Cardiac muscle cell (in vitro differentiated cells and primary cell): ENCODE data around the gene LTA4H. TPM values are rescaled to one million over a fixed set of nuclear protein-coding genes. Genes with fewer than 3 reads are reported as not detected.
A peak's percentile ranks its signal among the peaks of the same experiment; 100 is the strongest.

ENCODE experiments used
- DNase-seq, 2 donors: peaks; one replicate each; pipeline versions ENCODE4 v3.0.0 to v3.0.0-alpha.2; 2010 to 2017; ENCODE audit warnings: low read depth in 1 of 2, low spot score in 1 of 2
- H3K27ac ChIP-seq: fragments of 200-600 bp; sonication (generic); 2 replicates; pipeline ENCODE4 v1.5.1; 2016
- H3K27me3 ChIP-seq: fragments of 200-600 bp; sonication (generic); 2 replicates; pipeline ENCODE4 v1.6.0; 2016; ENCODE audit warnings: control low read depth
- H3K36me3 ChIP-seq: fragments of 200-600 bp; sonication (generic); 2 replicates; pipeline ENCODE4 v1.5.1; 2016; ENCODE audit warnings: control low read depth
- H3K4me1 ChIP-seq: fragments of 200-600 bp; sonication (generic); 2 replicates; pipeline ENCODE4 v1.8.1; 2017; ENCODE audit warnings: low read depth, mild to moderate bottlenecking, mixed run types
- H3K4me3 ChIP-seq: fragments of 200-600 bp; sonication (generic); 2 replicates; pipeline ENCODE4 v1.5.1; 2016; ENCODE audit warnings: mild to moderate bottlenecking
- H3K9me3 ChIP-seq: fragments of 200-600 bp; sonication (generic); 2 replicates; pipeline ENCODE4 v1.5.1; 2017; ENCODE audit warnings: low read depth, mild to moderate bottlenecking, control low read depth
- polyA plus RNA-seq: library from polyadenylated mRNA; unstranded; fragments of >200 nt; fragmentation: Nextera tagmentation; extraction: Ambion mirVana; gene quantifications from 2 replicates; pipeline ENCODE4 v1.2.1, GENCODE V29; 2016
- total RNA-seq: library from RNA; depleted of rRNA; stranded (reverse); fragments of >200 nt; gene quantifications from 2 replicates; pipeline ENCODE4 v1.2.3, GENCODE V29; 2016
- TF ChIP-seq, protein P1 (sequence below): IDR thresholded peaks from 2 replicates; pipeline ENCODE4 v1.5.1; 2012; ENCODE audit warnings: low read depth, mild to moderate bottlenecking, low read length

The LTA4H gene
- total and polyA plus RNA-seq, 2 experiments from 2014 or later: 64.6 to 109 TPM

DNA sequence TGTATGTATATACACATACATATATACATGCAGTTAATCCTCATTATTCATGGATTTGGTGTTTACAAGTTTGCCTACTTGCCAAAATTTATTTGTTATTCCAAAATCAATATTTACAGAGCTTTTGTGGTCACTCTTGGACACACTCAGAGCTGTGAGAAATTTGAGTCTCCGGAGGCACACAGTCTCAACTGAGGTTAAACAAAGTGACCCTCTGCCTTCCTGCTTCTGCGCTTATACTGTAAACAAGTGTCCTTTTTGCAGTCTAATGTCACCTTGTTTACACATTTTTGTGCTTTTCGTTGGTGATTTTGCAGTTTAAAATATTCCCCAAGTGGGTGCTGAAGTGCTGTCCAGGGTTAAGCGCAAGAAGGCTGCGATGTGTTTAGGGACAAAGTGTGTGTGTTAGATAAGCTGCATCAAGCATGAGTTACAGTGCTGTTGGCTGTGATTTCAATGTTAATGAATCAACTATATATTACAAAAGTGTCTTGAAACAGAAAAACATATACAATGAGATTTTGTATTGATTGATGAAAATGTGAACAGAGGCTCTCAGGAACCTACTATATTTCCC lies 13.1 kb upstream of the LTA4H start:
- H3K4me1 ChIP-seq: no peaks in the 10 kb centered on the region
- TF ChIP-seq, protein P1, sequence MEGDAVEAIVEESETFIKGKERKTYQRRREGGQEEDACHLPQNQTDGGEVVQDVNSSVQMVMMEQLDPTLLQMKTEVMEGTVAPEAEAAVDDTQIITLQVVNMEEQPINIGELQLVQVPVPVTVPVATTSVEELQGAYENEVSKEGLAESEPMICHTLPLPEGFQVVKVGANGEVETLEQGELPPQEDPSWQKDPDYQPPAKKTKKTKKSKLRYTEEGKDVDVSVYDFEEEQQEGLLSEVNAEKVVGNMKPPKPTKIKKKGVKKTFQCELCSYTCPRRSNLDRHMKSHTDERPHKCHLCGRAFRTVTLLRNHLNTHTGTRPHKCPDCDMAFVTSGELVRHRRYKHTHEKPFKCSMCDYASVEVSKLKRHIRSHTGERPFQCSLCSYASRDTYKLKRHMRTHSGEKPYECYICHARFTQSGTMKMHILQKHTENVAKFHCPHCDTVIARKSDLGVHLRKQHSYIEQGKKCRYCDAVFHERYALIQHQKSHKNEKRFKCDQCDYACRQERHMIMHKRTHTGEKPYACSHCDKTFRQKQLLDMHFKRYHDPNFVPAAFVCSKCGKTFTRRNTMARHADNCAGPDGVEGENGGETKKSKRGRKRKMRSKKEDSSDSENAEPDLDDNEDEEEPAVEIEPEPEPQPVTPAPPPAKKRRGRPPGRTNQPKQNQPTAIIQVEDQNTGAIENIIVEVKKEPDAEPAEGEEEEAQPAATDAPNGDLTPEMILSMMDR: no peak
- H3K4me3 ChIP-seq: no peak overlapping the region
- no peak for DNase-seq
- no peaks in the 10 kb centered on the region for H3K36me3 ChIP-seq
- no peak overlapping the region for H3K27ac ChIP-seq
- no peaks in the 10 kb centered on the region for H3K27me3 ChIP-seq
- H3K9me3 ChIP-seq: no peaks in the 10 kb centered on the region

DNA sequence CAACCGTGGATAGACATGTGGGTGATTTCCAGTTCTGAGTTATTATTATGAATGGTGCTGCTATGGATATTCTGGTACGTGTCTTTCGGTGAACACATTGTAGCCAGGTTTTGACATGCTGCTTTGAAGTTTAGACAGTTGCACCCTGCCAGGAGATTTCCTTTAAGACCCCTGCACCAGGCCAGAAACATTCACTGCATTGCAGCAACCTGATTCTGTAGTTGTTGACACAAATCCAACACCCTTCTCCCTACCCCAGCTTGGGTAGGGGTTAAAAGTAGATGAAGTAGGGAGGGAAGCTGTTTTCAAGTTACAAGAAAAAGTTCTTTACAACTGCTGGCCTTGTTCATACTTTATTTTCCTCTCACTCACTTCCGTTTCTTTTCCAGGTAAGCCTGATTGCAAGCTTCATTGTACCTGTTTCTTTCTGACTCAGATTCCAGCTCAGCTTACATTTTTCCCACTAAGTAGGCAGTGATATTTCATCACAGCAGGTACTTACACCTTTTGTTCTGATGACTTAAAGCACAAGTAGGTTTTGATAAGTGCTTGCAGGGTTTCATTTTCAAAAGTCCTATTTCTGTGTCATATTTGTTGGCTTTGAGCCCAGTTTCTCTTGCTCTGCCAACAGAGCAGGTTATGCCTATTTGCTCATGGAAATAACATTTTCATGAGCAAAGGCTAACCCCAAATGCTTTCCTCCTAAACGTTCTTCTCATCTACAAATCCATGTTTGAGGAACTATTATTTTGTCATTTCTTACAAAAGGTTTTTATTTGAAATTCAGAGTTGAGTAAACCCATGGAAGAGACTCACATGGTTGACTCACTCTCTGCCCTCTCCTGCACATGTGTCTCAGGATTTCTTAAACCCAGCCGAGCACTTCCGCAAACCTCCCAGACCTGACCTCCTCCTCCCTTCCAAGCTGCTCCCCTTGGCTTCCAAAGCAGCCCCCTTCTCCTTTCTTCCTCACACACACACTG lies 12.1 kb upstream of the LTA4H start:
- no peaks in the 10 kb centered on the region for H3K4me1 ChIP-seq
- no peaks in the 10 kb centered on the region for H3K36me3 ChIP-seq
- no peaks in the 10 kb centered on the region for H3K27me3 ChIP-seq
- no peak overlapping the region for H3K27ac ChIP-seq
- peak in 1 of 2 donors; percentile 63 for DNase-seq
- H3K4me3 ChIP-seq: no peak overlapping the region
- TF ChIP-seq, protein P1: no peak
- no peaks in the 10 kb centered on the region for H3K9me3 ChIP-seq

DNA sequence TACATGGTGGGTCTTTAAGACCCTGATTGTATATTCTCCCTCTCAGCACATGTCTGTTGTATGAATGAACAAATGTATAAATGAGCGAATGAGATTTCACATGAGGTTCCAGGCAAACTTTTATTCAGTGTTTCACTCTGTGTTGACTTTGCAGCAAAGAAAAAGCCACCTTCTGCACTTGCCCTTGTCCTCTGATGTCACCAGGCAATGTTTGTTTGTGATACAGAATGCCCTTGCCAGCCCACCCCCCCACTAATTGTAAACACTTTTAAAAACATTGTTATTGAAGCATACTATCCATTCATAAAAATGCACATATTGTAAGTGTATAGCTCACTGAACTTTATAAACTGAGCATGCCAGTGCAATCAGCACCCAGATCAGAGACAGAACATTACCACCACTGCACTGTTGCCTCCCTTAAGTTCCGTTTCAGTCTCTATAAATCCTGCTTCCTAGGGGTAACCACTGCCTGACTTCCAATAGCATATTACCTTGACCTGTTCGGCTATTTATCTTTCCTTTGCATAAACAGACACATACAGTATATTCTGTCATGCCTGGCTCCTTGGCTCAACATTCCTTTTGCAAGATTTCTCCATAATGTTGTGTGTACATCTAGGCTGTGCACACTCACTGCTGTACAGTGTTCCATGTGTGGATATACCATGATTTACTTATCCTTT lies 11.3 kb upstream of the LTA4H start:
- H3K9me3 ChIP-seq: no peaks in the 10 kb centered on the region
- H3K27me3 ChIP-seq: no peaks in the 10 kb centered on the region
- no peaks in the 10 kb centered on the region for H3K36me3 ChIP-seq
- H3K27ac ChIP-seq: no peak overlapping the region
- H3K4me3 ChIP-seq: no peak overlapping the region
- TF ChIP-seq, protein P1: no peak
- no peaks in the 10 kb centered on the region for H3K4me1 ChIP-seq
- DNase-seq: no peak

DNA sequence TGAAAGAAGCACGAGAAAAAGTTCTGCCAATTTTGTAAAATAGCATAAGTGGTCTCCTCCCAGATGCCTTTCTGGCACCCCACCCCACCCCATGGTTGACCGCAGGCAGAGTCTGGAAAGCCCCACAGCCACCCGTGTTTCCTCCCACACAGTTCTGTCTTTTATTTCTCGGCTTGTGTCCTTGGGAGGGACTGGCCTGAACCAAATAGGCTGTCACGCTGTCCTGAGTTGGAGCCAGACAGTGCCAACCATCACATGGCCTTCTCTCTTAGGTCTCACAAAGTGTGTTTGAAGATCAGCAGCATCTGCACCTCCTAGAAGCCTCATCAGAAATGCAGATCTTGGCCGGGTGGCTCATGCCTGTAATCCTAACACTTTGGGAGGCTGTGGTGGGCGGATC lies 10.2 kb upstream of the LTA4H start:
- H3K27me3 ChIP-seq: no peaks in the 10 kb centered on the region
- H3K27ac ChIP-seq: no peak overlapping the region
- no peaks in the 10 kb centered on the region for H3K36me3 ChIP-seq
- no peak for DNase-seq
- no peaks in the 10 kb centered on the region for H3K9me3 ChIP-seq
- H3K4me3 ChIP-seq: no peak overlapping the region
- TF ChIP-seq, protein P1: no peak
- no peaks in the 10 kb centered on the region for H3K4me1 ChIP-seq

DNA sequence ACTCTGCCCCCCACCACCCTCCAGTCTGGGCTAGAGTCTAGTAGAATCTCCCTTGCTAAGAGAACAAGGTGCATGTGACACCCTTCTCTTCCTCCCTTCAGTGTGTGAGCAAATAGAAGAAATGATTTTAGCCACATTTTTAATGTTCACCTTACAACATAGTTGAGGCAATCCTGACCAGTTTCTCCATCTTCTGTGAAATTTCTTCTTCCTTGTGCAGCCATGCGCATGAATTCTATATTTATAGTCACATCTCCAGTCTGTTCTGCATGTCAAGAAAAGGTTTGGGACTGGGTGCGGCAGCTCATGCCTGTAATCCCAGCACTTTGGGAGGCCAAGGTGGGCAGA lies 9.5 kb upstream of the LTA4H start:
- Histone ChIP-seq H3K4me3 (no peak overlapping the region), H3K27ac (no peak overlapping the region), H3K27me3 (no peaks in the 10 kb centered on the region), H3K4me1 (no peaks in the 10 kb centered on the region), H3K9me3 (no peaks in the 10 kb centered on the region), H3K36me3 (no peaks in the 10 kb centered on the region)
- no peak for DNase-seq
- TF ChIP-seq, protein P1: no peak
